Coronary artery (tissue), 2 donors: ENCODE data around the gene PRKG1.

Experiments
- DNase-seq: peaks from one replicate; pipeline ENCODE4 v3.0.0-alpha.2; 2017; ENCODE audit warnings: low spot score
- H3K27ac ChIP-seq, 2 donors: fragments of 200-600 bp; sonication (generic); one replicate each; pipeline ENCODE4 v1.5.1; 2016 to 2019
- H3K4me3 ChIP-seq: fragments of 200-600 bp; sonication (generic); 2 replicates; pipeline ENCODE4 v1.5.1; 2016; ENCODE audit warnings: mild to moderate bottlenecking, moderate library complexity
- CTCF ChIP-seq: fragments of 200-600 bp; sonication (generic); IDR thresholded peaks from one replicate; pipeline ENCODE4 v1.5.1; 2019; ENCODE audit warnings: antibody characterized with exemption

PRKG1 gene

GRCh38 chr10:52316500-52316899, 1242.2 kb downstream of the PRKG1 start:
- Histone ChIP-seq H3K27ac (no peak overlapping the region), H3K4me3 (no peak overlapping the region)
- no peak for TF ChIP-seq CTCF
- DNase-seq, result no peak

GRCh38 chr10:52318136-52318701, 1243.9 kb downstream of the PRKG1 start:
- no peak overlapping the region for H3K4me3 ChIP-seq
- no peak for TF ChIP-seq CTCF
- DNase-seq, result no peak
- no peak overlapping the region for H3K27ac ChIP-seq

GRCh38 chr10:52318822-52319464, 1244.7 kb downstream of the PRKG1 start:
- H3K4me3 ChIP-seq, result no peak overlapping the region
- no peak for DNase-seq
- TF ChIP-seq CTCF, result no peak
- no peak overlapping the region for H3K27ac ChIP-seq

GRCh38 chr10:52319926-52320325, 1245.6 kb downstream of the PRKG1 start:
- H3K4me3 ChIP-seq, result no peak overlapping the region
- DNase-seq, result no peak
- TF ChIP-seq CTCF, result no peak
- H3K27ac ChIP-seq, result no peak overlapping the region

GRCh38 chr10:52322323-52322722, 1248.0 kb downstream of the PRKG1 start:
- no peak overlapping the region for H3K4me3 ChIP-seq
- no peak for TF ChIP-seq CTCF
- DNase-seq, result no peak
- H3K27ac ChIP-seq, result no peak overlapping the region

- H3K4me3 ChIP-seq, result no peak overlapping the region
- H3K27ac ChIP-seq, result no peak overlapping the region
- TF ChIP-seq CTCF, result no peak
- DNase-seq, result no peak
Measured at GRCh38 chr10:52322936-52323335, 1248.6 kb downstream of the PRKG1 start.

GRCh38 chr10:52326382-52326781, 1252.1 kb downstream of the PRKG1 start:
- no peak for TF ChIP-seq CTCF
- Histone ChIP-seq H3K4me3 (no peak overlapping the region), H3K27ac (no peak overlapping the region)
- DNase-seq, result no peak
